ENCODE measurements around the gene FILIP1. TPM values are rescaled to one million over a fixed set of nuclear protein-coding genes. Genes with fewer than 3 reads are reported as not detected.

Gene FILIP1
- total RNA-seq, 1 experiment from 2014 or later: 2.9 TPM

GRCh38 chr6:75268988-75269354, 224.6 kb downstream of the FILIP1 start (continued):
- TF ChIP-seq E2F1 (CRISPR knock-in tag; IDR thresholded peaks at IDR 0.05) (no peak), PRRX2 (CRISPR knock-in tag; IDR thresholded peaks at IDR 0.05) (no peak), RELA (CRISPR knock-in tag; IDR thresholded peaks at IDR 0.05; ENCODE audit: borderline replicate concordance) (no peak)

GRCh38 chr6:75268121-75268987, 225.2 kb downstream of the FILIP1 start:
- H3K27ac Mint-ChIP-seq: peak overlapping the region; percentile 90
- DNase-seq (ENCODE audit: low spot score): no peak
- H3K4me3 Mint-ChIP-seq: peak overlapping the region; percentile 42
- ChIA-PET POLR2A (interaction anchor here (1.0 to 1.5 kb wide), 3 partner anchors 11 to 16 kb away, joined by 4 to 9 read pairs (median 4); partner anchors contain the start of gene TMEM30A), CTCF (interaction anchor here (0.8 to 2.2 kb wide), 17 partner anchors 13 to 278 kb away, joined by 3 to 16 read pairs (median 4); partner anchors contain the start of gene COX7A2)
- H3K27me3 Mint-ChIP-seq (ENCODE audit: low read depth): no peaks in the 10 kb centered on the region
- TF ChIP-seq, protein P1, sequence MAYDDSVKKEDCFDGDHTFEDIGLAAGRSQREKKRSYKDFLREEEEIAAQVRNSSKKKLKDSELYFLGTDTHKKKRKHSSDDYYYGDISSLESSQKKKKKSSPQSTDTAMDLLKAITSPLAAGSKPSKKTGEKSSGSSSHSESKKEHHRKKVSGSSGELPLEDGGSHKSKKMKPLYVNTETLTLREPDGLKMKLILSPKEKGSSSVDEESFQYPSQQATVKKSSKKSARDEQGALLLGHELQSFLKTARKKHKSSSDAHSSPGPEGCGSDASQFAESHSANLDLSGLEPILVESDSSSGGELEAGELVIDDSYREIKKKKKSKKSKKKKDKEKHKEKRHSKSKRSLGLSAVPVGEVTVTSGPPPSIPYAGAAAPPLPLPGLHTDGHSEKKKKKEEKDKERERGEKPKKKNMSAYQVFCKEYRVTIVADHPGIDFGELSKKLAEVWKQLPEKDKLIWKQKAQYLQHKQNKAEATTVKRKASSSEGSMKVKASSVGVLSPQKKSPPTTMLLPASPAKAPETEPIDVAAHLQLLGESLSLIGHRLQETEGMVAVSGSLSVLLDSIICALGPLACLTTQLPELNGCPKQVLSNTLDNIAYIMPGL (CRISPR knock-in tag; IDR thresholded peaks at IDR 0.05): no peak
- peaks cover 58% of the 10 kb centered on the region for H3K4me1 Mint-ChIP-seq
- peak; percentile 88 for ATAC-seq
- H3K9me3 Mint-ChIP-seq: peaks cover 28% of the 10 kb centered on the region
- H3K36me3 Mint-ChIP-seq: peaks cover 36% of the 10 kb centered on the region

GRCh38 chr6:75267461-75267860, 226.1 kb downstream of the FILIP1 start:
- ATAC-seq: no peak
- Mint-ChIP-seq H3K4me1 (peaks cover 51% of the 10 kb centered on the region), H3K36me3 (peaks cover 36% of the 10 kb centered on the region), H3K4me3 (peak overlapping the region; percentile 42), H3K9me3 (peaks cover 21% of the 10 kb centered on the region), H3K27ac (peak overlapping the region; percentile 90), H3K27me3 (ENCODE audit: low read depth) (no peaks in the 10 kb centered on the region)
- ChIA-PET CTCF (interaction anchor here (0.9 to 2.2 kb wide), 14 partner anchors 12 to 295 kb away, joined by 3 to 16 read pairs (median 6); partner anchors contain the start of gene COX7A2), POLR2A (interaction anchor here (1.0 to 1.4 kb wide), 2 partner anchors 12 to 17 kb away, joined by 4 to 9 read pairs; partner anchors contain the start of gene TMEM30A)
- TF ChIP-seq ZNF281 (CRISPR knock-in tag; IDR thresholded peaks at IDR 0.05) (no peak), ZMAT4 (CRISPR knock-in tag; IDR thresholded peaks at IDR 0.05) (no peak), ZNF423 (CRISPR knock-in tag; IDR thresholded peaks at IDR 0.05) (no peak), TCF7 (CRISPR knock-in tag; IDR thresholded peaks at IDR 0.05; ENCODE audit: low read depth) (no peak), ZBTB21 (CRISPR knock-in tag; IDR thresholded peaks at IDR 0.05; ENCODE audit: borderline replicate concordance) (no peak), STAT6 (CRISPR knock-in tag; conservative IDR thresholded peaks at IDR 0.05; ENCODE audit: low read depth) (no peak), CREB1 (CRISPR knock-in tag; IDR thresholded peaks at IDR 0.05) (no peak), CTCF (IDR thresholded peaks at IDR 0.05) (no peak)
- TF ChIP-seq, protein P2, sequence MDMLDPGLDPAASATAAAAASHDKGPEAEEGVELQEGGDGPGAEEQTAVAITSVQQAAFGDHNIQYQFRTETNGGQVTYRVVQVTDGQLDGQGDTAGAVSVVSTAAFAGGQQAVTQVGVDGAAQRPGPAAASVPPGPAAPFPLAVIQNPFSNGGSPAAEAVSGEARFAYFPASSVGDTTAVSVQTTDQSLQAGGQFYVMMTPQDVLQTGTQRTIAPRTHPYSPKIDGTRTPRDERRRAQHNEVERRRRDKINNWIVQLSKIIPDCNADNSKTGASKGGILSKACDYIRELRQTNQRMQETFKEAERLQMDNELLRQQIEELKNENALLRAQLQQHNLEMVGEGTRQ (CRISPR knock-in tag; IDR thresholded peaks at IDR 0.05): no peak
- DNase-seq (ENCODE audit: low spot score): no peak
